Measurements from ENCODE around the gene BEST1. TPM values are rescaled to one million over a fixed set of nuclear protein-coding genes. Genes with fewer than 3 reads are reported as not detected.

BEST1 gene
- total RNA-seq, 1 donor = 2.3 TPM

DNA sequence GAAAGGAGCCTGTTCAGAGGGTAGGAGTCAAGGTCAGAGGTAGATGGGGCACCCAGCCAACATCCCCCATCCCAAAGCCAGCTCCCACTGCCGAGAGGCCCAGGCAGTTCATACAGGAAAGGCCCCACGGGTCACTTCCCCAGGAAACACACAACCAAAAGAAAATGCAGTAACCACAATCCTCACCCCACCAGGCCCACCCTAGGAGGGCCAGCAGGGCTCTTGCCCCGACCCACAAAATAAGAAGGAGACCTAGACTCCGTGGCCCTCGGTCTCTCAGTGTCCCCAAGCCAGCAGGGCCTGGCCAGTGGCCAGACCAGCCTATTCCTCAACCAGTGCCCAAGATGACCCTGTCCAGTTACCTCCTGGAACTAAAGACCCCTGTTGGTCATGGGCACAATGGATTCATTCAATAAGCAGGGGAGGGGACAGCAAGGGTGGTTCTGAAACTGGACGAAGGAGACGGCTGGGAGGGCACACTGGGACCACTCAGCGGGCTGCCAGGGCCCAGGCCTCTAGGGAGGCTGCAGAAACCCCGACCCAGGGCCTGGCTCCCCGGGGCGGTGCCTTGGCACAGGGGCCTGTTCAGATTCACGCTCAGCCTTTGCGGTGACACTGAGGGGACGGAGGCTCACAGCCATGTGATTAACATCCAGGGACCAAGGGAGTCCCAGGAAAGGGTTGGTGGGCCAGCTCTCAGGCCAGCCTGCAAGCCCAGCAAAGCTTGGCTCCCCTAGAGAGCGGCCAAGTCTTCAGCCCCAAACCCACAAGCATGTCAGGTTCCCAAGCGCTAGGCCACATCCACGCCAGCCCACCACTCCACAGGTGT is 38.2 kb upstream of the BEST1 start:
- Histone ChIP-seq H3K4me3 (ENCODE audit: low read length) (no peak overlapping the region), H3K4me1 (ENCODE audit: insufficient read depth, low read length) (peaks cover 30% of the 10 kb centered on the region), H3K27me3 (ENCODE audit: insufficient read depth, low read length) (peaks cover 10% of the 10 kb centered on the region), H3K9me3 (ENCODE audit: low read depth, low read length) (no peaks in the 10 kb centered on the region)

DNA sequence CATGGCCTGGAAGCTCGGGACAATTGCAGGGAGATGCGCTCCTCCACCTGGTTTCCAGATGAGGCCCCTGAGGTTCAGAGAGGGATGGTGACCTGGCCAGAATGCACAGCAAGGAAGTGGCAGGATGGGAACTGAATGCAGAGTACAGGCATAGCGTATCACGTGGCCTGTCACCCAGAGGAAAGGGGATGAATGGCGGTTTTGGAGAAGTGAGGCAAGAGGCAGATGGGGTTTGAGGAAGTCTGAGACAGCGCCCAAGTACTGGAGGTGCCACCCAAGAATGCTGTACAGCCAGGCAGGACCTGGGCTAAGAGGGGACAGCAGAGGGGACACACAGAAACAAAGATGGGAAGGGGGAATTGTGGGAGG is 37.6 kb upstream of the BEST1 start:
- no peak overlapping the region for H3K4me3 ChIP-seq (ENCODE audit: low read length)
- peaks cover 10% of the 10 kb centered on the region for H3K27me3 ChIP-seq (ENCODE audit: insufficient read depth, low read length)
- peaks cover 32% of the 10 kb centered on the region for H3K4me1 ChIP-seq (ENCODE audit: insufficient read depth, low read length)
- H3K9me3 ChIP-seq (ENCODE audit: low read depth, low read length) = no peaks in the 10 kb centered on the region

DNA sequence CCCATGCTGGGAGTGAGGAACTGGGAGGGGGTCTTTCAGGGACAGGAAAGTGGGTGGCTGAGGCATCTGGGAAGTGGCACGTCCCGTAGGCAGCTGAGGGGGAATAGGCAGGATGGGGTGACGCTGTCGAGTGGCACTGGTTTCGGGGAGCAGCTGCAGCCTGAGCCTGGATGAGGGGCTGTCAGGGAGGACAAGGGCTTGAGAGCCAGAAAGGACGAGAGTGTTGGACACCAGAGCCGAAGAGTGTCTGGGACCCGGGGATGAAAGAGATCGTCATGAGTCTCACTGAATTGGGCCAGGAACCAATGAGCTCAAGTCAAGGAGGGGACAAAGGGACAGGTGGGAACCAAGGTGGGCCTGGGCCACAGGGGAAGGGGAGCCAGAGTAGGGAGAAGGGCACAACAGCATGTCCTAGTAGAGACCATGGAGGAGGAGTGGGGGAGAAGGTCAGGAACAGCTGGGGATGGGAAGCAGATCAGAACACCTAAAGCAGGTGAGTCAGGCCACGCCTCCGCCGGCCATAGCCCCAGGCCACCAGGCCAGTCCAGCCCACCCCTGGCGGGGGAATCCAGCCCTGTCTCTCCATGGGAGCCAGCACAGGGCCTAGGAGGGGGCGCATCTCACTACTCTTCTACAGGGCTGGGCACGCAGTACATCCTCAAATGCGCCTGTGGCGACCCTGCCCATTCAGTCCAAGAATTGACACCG is 37.0 kb upstream of the BEST1 start:
- peaks cover 16% of the 10 kb centered on the region for H3K27me3 ChIP-seq (ENCODE audit: insufficient read depth, low read length)
- no peak overlapping the region for H3K4me3 ChIP-seq (ENCODE audit: low read length)
- peaks cover 36% of the 10 kb centered on the region for H3K4me1 ChIP-seq (ENCODE audit: insufficient read depth, low read length)

DNA sequence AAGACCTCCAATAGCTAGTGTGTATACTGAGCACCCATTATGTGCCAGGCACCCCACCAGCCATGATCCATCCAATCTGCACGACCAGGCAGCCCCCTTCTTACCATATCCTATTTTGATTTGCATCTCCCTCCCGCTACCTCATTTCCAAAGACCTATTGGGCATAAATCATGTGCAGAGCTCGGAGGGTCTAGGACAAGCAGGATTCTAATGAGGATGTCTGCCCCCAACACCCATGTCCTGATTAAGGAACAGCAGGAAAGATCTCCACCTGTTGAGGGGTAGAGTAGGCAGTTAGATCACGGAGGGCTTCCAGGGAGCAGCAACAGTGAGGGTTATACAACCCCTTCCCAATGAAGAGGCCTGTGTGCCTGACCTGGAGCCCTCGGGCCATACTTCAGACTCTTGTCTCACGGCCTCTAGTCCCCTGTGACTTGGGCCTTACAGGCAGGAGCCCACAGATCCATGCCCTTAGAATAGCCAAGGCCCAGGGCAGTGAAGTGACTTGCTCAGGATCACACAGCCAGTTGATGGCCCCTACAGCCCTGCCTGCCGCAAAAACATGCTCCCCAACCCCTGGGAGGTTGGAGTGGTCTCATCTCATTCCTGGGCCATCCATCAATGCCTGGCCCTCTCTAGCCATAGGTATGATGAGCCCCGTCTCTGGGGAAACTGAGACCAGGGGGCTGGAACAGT is 36.3 kb upstream of the BEST1 start:
- Histone ChIP-seq H3K4me1 (ENCODE audit: insufficient read depth, low read length) (peaks cover 36% of the 10 kb centered on the region), H3K4me3 (ENCODE audit: low read length) (no peak overlapping the region), H3K9me3 (ENCODE audit: low read depth, low read length) (no peaks in the 10 kb centered on the region), H3K27me3 (ENCODE audit: insufficient read depth, low read length) (peaks cover 23% of the 10 kb centered on the region)

More for the DNA sequence above, 37.0 kb upstream of the BEST1 start:
- H3K9me3 ChIP-seq (ENCODE audit: low read depth, low read length) = no peaks in the 10 kb centered on the region

DNA sequence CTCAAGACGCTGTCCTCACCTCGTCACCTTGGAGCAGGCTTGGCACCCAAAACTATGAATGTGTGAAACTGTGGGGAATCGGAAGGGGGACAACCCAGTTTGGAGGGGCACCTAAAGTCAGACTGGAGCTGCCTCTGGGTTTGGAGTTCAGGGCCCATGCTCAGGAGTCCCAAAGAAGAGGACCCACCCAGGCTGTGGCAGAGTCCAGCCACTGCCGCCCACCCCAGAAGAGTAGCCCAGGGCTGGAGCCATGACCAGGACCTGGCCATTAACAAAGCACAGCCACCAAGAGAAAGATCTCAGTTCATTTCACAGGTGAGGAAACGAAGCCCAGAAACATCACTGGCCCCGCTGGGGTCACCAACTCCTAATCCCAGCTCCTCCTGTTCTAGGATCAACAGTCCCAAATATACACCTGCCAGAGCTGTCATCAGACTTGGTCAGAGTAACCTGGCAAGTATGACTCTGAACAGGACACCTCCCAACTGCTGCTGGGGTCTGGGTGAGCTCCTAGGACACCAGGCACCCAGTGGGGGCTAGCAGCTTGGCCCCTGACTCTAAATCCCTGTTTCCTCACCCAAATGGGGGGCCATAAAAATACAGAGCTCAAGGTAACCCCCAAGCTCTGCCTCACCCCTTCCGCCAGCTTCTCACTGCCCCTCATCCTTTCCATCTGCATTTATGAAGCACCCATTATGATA is 35.5 kb upstream of the BEST1 start:
- Histone ChIP-seq H3K4me1 (ENCODE audit: insufficient read depth, low read length) (peaks cover 36% of the 10 kb centered on the region), H3K27me3 (ENCODE audit: insufficient read depth, low read length) (peaks cover 29% of the 10 kb centered on the region), H3K4me3 (ENCODE audit: low read length) (no peak overlapping the region), H3K9me3 (ENCODE audit: low read depth, low read length) (no peaks in the 10 kb centered on the region)

DNA sequence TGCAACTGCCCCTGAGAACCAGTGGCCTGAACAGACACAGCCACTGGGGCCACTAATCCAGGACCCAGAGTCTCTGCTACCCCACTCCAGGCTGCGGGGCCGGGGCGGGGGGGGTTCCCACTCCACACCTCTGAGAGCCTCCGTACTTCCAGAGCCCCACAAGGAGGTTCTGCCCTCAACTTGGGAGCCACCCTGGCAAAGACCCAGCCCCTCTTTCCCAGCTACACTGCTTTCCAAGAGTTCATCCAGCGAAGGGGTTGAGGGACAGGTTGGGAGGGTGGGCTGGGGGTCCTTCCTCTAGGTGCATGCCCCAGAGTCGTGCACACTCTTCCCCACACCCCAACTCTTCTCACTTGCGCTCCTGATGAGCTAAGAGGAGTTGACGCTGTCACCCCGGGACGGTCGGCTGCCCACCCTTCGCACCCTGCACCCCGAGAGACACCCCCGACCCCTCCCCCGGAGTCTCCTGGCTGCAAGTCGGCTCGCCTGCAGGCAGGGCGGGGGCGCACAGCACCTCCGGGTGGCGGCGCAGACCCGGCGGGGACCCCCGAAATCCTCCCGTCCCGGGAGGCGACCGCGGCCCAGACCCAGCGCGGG is 33.3 kb upstream of the BEST1 start:
- peaks cover 36% of the 10 kb centered on the region for H3K4me1 ChIP-seq (ENCODE audit: insufficient read depth, low read length)
- H3K4me3 ChIP-seq (ENCODE audit: low read length) = no peak overlapping the region
- peaks cover 29% of the 10 kb centered on the region for H3K27me3 ChIP-seq (ENCODE audit: insufficient read depth, low read length)
- H3K9me3 ChIP-seq (ENCODE audit: low read depth, low read length) = no peaks in the 10 kb centered on the region

DNA sequence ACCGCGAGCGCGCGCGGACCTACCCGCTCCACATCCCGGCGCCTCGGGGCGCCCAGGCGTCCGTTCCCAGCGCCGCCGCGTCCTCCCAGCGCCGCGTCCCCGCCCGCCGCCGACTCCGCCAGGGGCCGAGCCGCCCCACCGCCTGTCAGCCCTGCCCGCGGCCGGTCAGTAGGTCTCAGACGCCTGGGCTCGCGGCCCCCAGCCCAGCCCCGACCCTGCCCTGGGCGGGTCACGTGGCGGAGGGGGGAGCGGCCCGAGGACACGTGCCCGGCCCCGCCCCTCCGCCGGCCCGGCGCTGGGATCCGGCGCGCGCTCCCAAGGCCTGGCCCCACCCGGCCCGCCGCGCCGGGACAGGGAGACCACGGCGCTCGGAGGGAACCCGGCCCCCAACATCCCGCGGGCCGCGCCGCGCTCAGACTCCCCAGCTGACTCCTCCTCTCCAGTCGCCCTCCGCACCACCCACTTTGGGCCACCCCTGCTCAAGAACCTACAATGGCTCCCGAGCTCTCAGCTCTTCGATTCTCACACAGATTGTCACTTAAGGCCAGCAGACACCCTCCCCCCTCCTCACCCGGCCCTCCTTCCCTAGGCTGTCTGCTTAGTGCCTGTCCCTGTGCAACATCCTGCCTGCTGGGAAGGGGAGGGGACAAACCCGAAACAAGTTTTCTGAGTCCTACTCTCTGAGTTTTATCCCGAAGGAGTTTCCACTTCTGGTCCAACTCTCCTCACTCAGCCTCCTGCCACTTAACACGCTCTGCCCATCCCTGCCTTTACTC is 32.6 kb upstream of the BEST1 start, which contains the start of gene RAB3IL1:
RAB3IL1 (minus strand) TSS at position 233 of the 776 bp plus-strand sequence; CDS start at position 34, 199 bp downstream.
- Histone ChIP-seq H3K9me3 (ENCODE audit: low read depth, low read length) (no peaks in the 10 kb centered on the region), H3K4me1 (ENCODE audit: insufficient read depth, low read length) (peaks cover 36% of the 10 kb centered on the region), H3K4me3 (ENCODE audit: low read length) (no peak within 1 kb of the TSS), H3K27me3 (ENCODE audit: insufficient read depth, low read length) (peaks cover 29% of the 10 kb centered on the region)

DNA sequence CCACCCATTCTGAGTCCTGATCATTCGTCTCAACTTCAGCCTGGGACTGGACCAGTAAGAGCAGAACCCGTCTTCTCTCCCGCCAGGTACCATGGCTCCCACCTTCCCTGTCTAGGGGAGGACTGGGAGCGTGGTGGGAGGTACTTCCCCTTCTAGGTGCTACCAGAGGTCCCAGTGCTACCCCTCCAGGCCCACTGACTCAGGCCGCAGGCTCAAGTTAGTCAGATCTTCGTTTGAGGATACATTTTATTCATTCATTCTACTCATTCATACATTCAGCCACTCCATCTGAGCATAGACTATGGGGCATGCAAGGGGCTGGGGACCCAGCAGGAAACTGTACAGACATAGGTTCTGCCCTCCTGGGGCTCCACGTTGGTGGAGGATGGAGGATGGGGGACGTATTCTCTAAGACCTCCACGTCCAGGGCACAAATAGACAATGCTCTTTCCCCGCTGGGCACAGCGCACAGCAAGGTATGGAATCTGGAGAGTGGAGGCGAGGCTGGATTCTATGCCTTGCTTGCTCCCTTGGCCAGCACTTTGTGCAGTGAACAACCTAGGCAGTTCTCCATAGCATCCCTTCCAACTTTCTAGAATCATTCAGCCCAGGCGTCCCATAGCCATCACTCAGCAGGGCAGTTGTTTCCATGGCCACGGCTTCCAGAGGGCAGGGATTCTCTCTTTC is 31.8 kb upstream of the BEST1 start:
- peaks cover 29% of the 10 kb centered on the region for H3K27me3 ChIP-seq (ENCODE audit: insufficient read depth, low read length)
- no peak overlapping the region for H3K4me3 ChIP-seq (ENCODE audit: low read length)
- H3K9me3 ChIP-seq (ENCODE audit: low read depth, low read length) = no peaks in the 10 kb centered on the region
- H3K4me1 ChIP-seq (ENCODE audit: insufficient read depth, low read length) = peaks cover 36% of the 10 kb centered on the region

DNA sequence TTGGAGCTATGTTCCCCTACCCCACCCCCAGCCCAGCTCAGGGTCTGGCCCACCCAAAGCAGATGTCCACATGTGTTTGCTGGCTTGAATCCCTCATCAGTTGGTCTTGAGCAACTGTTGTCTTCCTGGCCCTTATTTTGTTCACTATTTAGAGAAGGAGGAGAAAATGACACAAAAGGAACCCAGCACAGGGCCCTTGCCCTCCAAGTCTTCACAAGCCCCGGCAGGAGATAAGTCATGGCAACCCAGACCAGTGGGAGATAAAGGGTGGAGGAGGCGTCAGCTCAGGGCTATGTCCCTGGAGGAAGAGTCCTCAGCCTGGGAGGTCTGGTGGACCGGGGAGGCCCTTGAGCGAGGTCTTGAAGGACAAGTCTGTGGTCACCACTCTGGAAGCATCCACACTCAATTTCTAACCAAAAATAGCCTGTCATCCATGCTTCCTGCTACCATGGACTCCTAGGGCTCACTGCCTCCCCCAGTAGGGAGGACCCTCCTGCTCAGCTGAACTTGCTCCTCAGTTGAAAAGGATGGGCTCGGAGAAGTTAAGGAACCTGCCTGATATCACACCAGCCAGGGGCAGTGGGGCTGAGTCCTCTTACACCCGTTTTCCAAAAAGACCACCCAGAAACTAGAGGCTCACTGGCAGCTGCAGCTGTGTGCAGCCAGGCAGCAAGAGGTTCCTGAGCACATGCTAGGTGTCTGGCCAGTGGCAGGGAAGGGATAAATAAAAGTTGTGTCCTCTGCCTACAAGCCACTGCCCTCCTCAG is 31.0 kb upstream of the BEST1 start:
- Histone ChIP-seq H3K27me3 (ENCODE audit: insufficient read depth, low read length) (peaks cover 26% of the 10 kb centered on the region), H3K9me3 (ENCODE audit: low read depth, low read length) (no peaks in the 10 kb centered on the region), H3K4me1 (ENCODE audit: insufficient read depth, low read length) (peaks cover 38% of the 10 kb centered on the region), H3K4me3 (ENCODE audit: low read length) (no peak overlapping the region)

DNA sequence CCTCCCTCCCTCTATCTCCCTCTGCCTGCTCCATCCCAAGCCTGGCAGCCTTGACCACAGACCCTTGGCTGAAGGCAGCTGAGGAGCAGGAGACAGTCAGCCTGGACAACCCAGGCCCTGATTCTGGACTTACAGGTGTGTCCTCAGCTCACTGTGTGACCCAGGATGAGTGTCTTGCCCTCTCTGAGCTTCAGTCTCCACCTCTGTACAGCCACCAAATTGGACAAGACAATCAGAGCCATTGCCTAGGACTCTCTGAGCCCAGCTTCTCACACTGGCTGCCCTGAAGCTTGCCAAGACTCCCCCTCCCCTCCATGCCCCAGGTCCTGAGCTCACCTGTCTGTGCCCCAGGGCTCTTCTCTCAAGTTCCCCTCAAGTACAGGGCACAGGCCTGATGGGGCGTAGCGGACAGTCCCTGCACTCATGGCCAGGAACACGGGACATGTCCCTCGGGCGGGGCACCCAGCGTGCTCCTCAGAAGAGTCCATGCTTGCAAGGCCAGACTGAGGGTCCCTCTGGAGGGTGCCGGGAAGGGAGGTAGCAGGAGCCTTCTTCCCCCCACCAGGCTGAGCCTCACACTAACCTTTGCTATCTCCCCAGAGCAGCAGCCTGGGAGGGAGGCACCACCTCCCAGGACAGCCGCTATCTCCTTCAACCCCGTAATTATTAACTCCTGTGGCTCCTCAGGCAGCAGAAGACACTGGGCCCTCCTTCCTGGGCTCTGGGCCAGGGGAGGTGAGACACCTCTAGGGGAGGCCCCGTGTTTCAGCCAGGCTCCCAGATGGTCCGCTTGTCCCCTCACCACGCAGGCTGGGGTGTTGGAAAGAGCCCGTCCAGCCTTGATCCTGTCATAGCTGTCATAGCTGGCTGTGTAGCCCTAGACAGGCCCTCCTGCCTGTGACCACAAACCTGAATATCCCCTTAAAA is 30.2 kb upstream of the BEST1 start:
- no peak overlapping the region for H3K4me3 ChIP-seq (ENCODE audit: low read length)
- no peaks in the 10 kb centered on the region for H3K9me3 ChIP-seq (ENCODE audit: low read depth, low read length)
- peaks cover 26% of the 10 kb centered on the region for H3K27me3 ChIP-seq (ENCODE audit: insufficient read depth, low read length)
- peaks cover 38% of the 10 kb centered on the region for H3K4me1 ChIP-seq (ENCODE audit: insufficient read depth, low read length)

DNA sequence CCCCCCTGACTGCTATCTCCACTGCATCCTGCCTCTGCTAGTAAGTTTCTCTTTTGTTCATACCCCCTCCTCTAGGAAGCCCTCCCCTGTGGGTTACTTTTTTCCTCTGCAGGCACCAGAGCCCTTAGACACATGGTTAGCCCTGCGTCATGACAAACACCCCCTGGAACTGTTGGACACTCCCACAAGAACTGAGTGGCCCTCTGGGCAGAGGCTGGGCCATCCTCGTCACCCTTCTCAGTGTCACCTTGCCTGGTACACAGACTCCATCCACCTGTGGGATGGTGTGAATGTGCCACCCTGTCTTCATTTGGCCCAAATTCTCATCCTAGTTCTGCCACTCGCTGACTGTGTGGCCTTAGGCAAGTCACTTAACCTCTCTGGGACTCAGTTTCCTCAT is 28.7 kb upstream of the BEST1 start:
- Histone ChIP-seq H3K9me3 (ENCODE audit: low read depth, low read length) (no peaks in the 10 kb centered on the region), H3K4me3 (ENCODE audit: low read length) (no peak overlapping the region), H3K27me3 (ENCODE audit: insufficient read depth, low read length) (peaks cover 22% of the 10 kb centered on the region), H3K4me1 (ENCODE audit: insufficient read depth, low read length) (peaks cover 36% of the 10 kb centered on the region)

DNA sequence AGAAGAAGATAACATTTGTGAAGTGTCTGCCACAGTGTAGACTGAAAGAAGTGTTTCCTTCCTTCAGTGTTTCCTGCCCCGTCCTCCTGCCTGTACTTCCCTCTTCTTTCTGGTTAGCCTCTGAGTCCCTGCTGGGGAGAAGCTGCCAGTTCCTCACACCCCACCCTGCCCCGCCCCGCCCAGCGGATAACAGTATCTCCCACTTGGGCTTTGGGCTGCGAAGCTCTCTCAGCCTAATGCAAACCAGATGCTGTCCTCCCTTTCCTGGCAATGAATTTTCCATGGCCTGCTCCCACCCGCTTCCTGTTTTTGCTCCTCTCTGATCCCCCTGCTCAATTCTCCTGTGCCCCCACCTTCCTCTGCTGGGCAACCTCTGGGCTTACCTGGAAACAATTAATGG is 27.6 kb upstream of the BEST1 start:
- H3K9me3 ChIP-seq (ENCODE audit: low read depth, low read length) = no peaks in the 10 kb centered on the region
- H3K4me3 ChIP-seq (ENCODE audit: low read length) = no peak overlapping the region
- peaks cover 29% of the 10 kb centered on the region for H3K4me1 ChIP-seq (ENCODE audit: insufficient read depth, low read length)
- H3K27me3 ChIP-seq (ENCODE audit: insufficient read depth, low read length) = peaks cover 18% of the 10 kb centered on the region

Measured in mononuclear cell (primary cell).